HG03521 (cell line): ENCODE data around the gene HOATZ.

Experiments
- ATAC-seq: cut with Tn5 transposase; IDR thresholded peaks from one replicate; pipeline ENCODE4 v1.9.1; 2021; ENCODE audit warnings: mild to moderate bottlenecking, moderate library complexity; ENCODE audit not compliant: unreplicated experiment

Gene HOATZ

DNA sequence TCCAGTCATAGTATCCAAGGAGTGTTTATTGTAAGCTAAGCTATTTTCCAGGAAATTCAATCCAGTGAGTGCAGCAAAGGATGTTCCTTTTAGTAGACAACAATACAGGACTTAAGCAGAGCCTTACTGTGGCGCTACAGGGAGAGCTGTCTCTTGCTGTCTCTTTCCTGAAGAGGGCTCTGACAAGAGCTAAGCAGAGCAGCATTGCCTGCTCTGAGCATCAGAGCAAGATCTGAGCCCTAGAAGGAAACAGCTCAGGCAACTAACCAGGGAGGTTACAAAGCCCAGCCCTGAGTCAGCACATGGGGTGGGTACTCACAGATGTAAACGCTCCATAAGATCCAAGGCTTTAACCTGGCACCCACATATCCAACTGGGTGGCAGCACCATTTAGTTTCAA lies 33.9 kb downstream of the HOATZ start:
- no peak for ATAC-seq

DNA sequence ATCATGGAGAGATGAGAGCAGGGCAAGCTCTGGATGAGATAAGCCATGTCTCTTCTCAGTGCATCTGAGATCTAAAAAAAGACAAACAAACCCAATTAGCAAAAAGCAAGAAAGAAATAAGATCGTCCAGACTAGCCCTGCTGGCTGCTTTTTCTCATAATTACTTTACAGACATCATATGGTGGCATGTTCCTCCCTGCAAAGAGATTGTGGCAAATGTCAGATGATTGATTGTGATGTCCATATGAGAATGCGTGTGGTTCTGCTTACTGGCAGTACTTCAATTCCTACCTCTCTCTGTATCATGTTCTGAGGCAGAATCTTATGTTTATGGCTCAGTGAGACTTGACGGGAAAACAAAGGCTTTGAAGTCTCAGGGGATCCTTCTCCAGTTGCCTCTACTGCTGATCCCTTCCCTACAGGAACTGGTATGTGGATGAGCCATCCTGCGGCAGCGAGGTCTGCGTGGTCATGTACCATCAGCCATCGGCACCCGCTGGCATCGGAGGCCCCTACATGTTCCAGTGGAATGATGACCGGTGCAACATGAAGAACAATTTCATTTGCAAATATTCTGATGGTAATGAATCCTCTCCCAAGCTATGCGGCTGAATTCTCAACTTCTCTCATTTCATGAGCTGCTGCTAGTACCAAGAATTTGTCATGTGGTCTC lies 34.8 kb downstream of the HOATZ start:
- no peak for ATAC-seq

DNA sequence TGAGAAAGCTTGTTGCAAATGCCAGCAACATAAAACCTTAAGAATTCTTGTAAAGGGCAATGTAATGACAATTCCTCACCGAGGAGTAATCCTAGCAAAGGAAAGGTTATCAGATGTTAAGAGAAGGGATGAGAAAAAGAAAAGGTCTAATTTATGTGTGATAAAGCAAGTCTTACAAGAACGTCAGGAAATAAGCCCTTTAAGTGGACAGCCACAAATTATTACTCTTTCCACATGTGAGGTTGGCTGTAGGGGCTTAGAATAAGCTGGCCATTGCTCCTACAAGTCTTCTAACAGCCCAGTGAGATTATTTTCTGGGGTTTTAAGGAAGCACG lies 35.3 kb downstream of the HOATZ start:
- no peak for ATAC-seq

DNA sequence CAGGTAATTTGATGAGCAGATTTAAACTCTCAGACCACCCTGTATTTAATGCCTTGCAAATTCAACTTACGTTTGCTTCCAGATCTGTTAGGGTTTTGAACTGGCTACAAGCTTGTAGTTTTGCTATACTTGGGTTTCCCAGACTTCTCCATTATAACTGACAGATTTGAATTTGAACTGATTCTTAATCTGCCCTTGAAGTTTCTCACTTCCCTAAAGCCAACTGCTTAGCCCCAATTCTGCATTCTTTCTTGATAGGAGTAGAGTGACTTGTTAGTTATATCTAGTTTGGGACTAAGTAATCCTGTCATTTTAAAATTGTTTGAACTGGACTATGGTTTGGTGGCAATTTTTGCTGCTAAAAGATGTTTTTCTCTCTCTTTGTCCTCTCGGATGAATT lies 35.7 kb downstream of the HOATZ start:
- no peak for ATAC-seq

DNA sequence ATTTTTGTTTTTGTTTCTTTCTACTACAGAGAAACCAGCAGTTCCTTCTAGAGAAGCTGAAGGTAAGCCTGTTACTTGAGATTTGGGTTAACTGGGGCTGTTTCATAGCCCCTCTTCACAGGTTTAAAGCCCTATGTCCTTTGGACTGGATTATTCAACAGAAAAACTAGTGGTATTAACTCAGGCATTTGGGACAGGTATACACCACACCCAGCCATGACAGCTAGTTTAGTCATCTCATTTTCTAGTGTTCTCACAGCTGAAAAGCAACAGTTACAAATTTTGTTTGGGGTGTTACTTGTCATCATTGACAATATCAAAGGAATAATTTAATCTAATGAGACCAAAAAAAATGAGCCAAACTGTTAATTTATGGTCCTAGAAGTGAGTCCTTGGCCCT lies 40.0 kb downstream of the HOATZ start:
- no peak for ATAC-seq

DNA sequence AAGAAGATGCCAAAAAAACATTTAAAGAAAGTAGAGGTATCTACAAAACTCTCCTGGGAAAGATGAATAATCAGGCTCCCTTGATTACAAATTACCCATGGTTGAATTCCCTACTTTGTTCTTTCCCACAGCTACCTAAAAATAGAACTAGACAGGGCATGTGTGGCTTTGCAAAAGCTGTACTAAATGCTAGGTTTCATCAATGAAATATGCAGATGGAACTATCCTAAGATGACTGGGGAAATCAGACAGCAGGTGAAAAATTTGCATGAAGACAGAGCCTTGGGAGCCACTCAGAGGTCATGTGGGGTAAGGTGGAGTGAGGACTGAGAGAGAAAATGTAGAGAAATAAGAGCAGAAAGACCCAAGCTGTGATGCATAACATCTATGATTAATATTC lies 40.7 kb downstream of the HOATZ start:
- ATAC-seq, result no peak

DNA sequence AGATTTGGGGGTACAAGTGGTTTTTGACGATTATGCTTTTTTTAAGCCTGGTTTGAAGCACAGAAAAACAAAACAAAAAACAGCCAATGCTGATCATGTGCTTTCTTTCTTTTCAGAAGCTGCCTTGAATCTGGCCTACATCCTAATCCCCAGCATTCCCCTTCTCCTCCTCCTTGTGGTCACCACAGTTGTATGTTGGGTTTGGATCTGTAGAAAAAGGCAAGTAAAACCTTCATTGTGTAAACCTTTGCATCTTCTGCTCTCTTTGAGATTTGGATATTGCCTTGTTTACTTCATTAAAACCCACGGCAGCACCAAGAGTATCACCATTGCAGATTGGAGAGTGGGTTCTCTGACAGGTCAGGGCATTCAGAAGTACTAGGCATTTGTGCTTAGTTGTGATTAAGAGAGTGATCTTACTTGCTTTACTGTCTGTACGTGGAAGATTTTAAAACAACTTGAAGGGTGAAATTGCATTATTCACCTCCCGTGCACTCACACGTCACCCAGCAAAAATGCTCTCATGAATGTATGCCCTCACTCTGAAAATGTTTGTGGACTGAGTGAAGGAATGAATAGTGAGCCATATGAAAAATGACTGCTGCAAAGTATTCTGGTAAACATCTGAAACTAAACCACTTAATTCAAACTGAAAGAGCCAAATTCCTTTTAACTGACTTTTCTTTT lies 43.0 kb downstream of the HOATZ start:
- no peak for ATAC-seq

DNA sequence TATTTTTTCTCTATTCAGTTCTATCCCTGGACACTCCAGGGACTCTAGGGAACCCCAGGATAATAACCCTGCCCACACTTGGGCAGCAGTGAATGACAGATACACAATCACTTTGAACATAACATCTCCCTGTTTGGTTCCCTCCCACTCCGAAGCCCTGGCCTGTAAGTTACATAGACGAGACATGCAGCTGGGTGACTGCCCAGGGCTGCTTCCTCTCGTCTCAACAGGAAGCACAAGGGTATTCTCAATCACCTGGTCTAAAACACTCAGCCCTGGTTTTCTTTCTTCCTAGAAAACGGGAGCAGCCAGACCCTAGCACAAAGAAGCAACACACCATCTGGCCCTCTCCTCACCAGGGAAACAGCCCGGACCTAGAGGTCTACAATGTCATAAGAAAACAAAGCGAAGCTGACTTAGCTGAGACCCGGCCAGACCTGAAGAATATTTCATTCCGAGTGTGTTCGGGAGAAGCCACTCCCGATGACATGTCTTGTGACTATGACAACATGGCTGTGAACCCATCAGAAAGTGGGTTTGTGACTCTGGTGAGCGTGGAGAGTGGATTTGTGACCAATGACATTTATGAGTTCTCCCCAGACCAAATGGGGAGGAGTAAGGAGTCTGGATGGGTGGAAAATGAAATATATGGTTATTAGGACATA lies 45.4 kb downstream of the HOATZ start:
- no peak for ATAC-seq

DNA sequence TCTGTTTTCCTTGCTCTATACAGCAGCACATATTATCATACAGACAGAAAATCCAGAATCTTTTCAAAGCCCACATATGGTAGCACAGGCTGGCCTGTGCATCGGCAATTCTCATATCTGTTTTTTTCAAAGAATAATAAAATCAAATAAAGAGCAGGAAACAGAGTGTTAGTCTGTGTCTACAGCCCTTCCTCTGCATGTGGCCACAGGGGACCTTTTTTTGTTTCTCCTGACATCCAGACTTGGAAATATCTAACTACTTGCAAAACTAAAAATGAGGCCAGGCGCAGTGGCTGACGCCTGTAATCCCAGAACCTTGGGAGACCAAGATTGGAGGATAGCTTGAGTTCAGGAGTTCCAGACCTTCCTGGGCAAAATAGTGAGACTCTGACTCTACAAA lies 46.2 kb downstream of the HOATZ start:
- ATAC-seq, result no peak

DNA sequence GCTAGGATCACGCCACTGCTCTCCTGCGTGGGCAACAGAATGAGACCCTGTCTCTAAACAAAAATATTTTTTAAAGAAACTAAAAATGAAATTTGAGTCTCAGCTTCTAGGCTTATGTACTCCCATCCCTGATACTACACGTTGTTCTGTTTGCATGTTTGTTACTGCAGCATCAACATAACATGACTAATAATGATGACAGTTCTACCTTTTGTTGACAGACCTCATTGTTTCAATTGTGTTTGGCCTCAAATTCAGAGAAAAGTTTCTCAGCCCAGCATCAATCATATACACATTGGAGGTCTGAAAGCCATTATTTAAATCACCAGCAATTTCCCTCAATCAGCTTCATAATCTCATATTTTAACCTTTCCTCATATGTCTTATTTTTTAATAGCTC lies 46.7 kb downstream of the HOATZ start:
- ATAC-seq, result no peak

DNA sequence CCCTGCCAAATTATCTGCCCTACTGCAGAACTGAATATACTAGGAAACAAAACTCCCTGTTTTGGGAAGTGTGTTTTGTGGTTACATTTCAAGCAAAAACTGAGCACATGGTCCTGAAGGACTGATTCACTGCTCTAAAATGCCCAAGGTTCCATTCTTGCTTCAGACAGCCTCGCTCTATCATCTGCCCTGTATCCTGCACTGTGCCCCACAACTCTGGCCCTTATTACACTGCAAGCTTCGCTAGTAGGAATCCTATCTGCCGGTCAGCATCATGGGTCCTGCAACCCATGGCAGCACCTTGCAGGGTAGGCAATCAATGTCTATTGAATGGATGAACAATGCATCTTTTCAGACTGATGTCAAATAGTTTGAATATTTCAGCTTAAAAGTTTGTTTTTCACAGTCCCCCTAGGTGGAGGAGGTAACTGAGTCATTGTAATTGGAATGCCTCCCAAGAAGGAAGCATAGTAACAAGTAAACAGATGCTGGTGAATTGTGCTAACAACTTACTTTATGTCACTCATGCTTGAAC lies 47.3 kb downstream of the HOATZ start:
- ATAC-seq, result no peak

DNA sequence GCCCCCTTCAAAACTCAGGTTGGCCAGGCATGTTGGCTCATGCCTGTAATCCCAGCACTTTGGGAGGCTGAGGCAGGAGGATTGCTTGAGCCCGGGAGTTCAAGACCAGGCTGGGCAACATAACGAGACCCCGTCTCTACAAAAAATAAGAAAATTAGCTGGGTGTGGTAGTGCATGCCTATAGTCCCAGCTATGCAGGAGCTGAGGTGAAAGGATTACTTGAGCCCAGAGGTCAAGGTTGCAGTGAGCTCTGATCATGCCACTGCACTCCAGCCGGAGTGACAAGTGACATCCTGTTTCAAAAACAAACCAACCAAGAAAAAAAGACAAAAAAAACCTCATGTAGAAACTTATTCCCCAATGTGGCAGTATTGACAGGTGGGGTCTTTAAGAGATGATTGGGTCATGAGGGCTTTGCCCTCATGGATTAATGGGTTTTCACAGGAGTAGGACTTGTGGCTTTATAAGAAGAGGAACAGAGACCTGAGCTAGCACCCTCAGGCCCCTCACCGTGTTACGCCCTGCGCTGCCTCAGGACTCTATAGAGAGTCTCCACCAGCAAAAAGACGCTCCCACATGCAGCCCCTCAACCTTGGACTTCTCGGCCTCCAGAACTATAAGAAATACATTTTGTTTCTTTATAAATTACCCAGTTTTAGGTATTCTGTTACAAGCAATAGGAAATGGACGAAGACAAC lies 48.3 kb downstream of the HOATZ start:
- no peak for ATAC-seq

DNA sequence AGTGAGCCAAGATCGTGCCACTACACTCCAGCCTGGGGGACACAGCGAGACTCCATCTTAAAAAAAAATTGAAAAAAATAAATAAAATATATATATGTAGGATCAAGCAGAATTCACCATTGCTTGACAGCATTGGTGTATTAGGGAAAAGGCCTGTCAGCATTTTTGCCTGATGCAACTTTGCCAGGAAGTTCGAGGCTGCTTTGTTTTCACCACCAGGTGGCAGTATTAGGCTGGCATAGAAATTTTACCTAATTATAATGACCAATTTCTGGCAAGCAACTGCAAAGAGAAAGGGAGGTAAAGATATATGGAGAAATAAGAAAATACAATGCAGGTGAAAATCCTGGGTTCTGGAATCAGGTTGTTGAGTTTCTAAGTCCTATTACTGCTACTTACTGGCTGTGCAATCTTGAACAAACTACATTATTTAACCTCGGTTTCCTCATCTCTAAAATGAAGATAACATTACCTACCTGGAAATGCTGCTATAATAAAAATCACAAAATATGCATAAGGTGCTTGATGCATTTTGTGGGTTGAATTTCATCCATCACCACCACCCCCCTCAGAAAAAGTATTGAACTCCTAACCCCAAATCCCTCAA lies 50.6 kb downstream of the HOATZ start:
- no peak for ATAC-seq

DNA sequence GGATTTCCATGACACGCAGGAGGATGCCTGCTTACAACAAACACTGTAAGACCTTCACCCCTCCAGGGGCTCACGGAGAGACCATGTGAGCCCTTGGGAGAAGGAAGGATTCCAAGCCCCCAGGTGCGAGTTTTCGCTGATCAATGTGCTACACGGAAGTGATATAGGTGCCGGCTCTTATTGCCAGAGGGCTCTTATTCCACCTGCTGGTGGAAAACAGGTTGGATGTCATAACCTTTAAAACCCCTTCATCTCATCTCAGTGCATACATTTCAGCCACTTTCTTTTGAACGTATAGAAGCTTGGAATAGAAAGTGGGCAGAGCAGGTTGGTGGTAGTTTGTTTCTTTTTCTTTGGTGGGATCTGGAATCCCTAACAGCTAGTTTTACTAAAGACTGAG lies 51.7 kb downstream of the HOATZ start:
- no peak for ATAC-seq

DNA sequence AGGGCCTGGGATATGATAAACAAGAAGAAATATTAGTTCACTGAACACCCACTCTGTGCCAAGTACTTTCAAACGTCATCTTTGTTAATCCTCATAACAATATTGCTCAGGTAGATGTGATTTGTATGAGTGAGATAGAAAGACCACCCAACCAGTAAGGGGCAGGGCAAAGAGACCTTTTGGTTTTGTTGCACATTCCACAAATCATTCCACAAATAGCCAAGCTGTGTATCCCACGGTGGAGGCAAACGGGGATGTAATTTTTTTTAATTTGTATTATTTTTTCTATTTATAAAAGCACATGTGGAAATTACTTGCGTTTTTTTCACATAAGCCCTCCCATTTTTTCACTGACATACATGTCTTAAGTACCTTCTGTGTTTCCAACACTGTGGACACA lies 54.9 kb downstream of the HOATZ start:
- no peak for ATAC-seq

DNA sequence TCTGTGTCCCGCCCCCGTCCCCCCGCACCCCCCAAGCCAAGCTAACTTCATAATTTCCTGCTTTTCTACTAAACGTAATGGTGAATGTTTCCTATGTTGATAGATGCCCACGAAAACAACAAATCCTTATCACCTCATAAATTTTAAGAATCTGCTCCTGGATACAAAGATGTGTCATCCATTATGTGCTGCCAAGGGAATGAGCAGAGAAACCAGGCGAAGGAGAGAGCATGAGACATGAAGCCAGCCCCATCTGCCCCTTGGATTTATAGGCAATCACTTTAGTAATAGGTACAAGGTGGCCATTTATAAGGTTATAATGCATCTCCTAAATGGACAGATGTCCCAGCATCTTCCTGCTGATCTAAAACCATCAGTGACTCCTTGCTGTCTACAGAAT lies 56.2 kb downstream of the HOATZ start:
- no peak for ATAC-seq

DNA sequence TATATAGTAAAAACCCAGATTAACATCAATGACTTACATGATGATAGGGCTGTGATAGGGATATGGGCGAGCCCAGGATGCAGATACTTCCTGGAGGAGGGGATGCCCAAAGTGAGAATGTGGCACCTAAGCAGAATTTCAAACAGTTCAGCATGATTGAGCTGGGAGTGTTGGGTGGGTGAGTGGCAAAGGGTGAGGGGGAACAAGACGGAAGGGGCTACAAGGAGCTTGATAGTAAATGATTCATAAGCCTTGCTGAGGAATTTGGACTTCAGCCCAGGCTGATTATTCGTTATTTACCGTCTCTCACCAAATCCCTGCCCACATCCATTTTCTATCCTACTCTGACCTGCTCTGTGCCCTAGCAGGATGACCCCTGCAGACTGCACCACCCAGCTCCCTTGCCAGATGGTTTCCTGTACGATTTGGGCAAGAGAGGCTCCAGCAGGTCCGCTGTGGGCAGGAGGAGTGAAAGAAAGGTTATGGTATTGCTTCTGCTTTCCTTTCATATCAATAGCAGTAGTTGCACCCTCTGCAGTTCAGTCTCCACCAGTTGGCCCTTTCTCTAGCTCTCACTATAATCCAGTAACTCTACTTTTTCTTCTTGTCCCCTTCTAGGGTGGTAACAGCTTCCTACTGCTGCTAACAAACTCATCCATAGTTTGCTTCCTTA lies 57.4 kb downstream of the HOATZ start:
- ATAC-seq, result no peak

DNA sequence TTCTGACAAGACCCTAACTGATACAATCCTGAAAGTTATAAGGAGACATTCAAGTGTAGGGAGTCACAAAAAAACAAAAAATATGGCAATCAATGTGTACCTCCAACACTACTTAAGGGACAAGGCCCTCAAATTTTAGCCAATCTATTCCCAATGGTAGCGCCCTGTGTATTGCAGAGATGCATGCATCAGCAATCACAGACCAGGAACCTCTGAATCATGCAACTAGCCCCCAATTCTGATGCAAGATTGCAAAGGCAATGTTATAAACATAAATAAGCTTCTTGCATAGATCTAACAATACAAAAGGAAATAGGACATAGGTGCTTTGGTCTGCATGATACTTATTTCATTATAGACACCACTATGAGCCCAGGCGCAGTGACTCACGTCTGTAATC lies 58.0 kb downstream of the HOATZ start:
- ATAC-seq, result no peak

DNA sequence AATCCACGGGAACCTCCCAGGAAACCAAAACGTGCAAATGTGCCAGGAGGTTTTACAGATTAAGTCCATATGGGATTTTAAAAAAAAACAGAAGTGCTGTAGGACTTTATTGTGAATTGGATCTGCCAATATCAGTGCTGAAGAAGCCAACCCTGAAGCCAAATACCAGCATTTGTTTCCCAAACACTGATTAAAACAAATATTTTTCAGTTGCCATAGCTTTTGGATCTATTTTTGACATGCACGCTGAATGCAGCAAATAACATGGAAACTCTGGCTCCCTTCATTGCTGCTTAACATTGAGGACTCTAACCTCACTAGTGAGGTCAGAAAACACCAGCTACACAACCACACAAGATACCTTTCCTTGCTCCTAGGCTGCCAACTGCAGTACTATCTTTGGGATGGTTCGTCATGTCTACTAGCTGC lies 59.3 kb downstream of the HOATZ start:
- no peak for ATAC-seq

DNA sequence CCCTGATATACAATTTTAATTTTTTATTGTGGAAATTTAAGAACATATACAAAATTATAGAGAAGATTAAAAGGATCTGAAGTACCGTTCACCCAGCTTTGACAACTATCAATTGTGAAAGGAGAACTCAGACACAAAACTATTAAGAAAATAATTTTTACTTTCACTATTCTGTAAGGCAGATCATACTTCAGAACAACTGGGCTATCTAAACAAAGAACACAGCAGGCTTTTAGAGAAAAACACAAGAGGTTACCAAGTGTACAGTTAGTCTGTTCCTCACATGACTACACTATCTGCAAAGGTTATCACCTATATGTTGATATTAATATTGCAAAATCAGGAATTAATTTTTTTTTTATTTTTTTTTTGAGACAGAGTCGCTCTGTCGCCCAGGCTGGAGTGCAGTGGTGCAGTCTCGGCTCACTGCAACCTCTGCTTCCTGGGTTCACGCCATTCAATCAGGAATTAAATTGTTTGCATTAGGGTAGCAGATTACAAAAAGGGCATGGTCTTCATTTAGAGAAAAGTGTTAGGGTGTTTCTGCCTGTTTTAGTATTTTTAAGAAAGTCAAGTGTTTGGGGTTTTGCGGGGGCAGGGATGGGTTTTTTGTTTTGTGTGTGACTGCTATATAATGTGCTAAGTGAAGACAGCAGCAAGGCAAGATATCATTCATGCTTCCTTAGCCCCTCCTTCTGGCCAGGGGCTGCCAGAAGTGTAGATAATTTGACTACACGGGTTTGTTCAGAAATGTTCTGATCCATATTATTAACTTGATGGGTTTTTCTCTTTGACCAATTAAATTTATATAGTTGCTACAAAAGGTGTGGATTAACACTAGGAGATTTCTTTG lies 60.0 kb downstream of the HOATZ start:
- no peak for ATAC-seq
